Adrenal gland (tissue), 12 donors: ENCODE results near the gene ATP6V0D1. TPM values are rescaled to one million over a fixed set of nuclear protein-coding genes. Genes with fewer than 3 reads are reported as not detected.

Source experiments
- DNase-seq, 7 donors: peaks; one replicate each; pipeline ENCODE4 v3.0.0-alpha.2; 2019 to 2020
- H3K27ac ChIP-seq, 5 donors: fragments of 200-600 bp; sonication (generic) in 4 of 5; 1 replicate in 3 of 5; 2 replicates in 2 of 5; pipeline versions ENCODE4 v1.5.1 to v1.8.0; 2016 to 2020; ENCODE audit warnings: mild to moderate bottlenecking in 1 of 5
- H3K27me3 ChIP-seq: fragments of 200-600 bp; 2 replicates; pipeline ENCODE4 v1.8.0; 2021
- H3K36me3 ChIP-seq, 2 donors: fragments of 200-600 bp; replicated peaks in 1 of 2; 1 replicate in 1 of 2; 2 replicates in 1 of 2; pipeline versions ENCODE4 v1.5.1 to v1.8.0; 2018 to 2022
- H3K4me1 ChIP-seq, 2 donors: fragments of 200-600 bp; replicated peaks in 1 of 2; 1 replicate in 1 of 2; 2 replicates in 1 of 2; pipeline versions ENCODE4 v1.5.1 to v1.8.0; 2018 to 2021
- H3K4me3 ChIP-seq, 4 donors: fragments of 200-600 bp; sonication (generic) in 3 of 4; one replicate each; pipeline ENCODE4 v1.5.1; 2016 to 2018
- H3K9me3 ChIP-seq, 3 donors: fragments of 200-600 bp; sonication (generic) in 1 of 3; replicated peaks in 1 of 3; 1 replicate in 2 of 3; 2 replicates in 1 of 3; pipeline versions ENCODE4 v1.5.1 to v1.8.0; 2016 to 2021
- POLR2A ChIP-seq, 2 donors: fragments of 450-650 bp; IDR thresholded peaks; one replicate each; pipeline ENCODE4 v1.6.1; 2017; ENCODE audit warnings: antibody characterized with exemption in 2 of 2, mild to moderate bottlenecking in 2 of 2, moderate library complexity in 1 of 2
- WGBS, 4 donors: extraction: QIAGEN DNeasy Blood & Tissue Kit in 2 of 4; methylation state at CpG; one replicate each; pipeline versions ENCODE4 v1.1.5 to v1.1.7; 2013 to 2017; 5-methylcytosine and 5-hydroxymethylcytosine counted together
- intact Hi-C, 2 donors: fragments of 100-400 bp; cut with DNase I; formaldehyde crosslinking; loops; one replicate each; pipeline versions ENCODE4 v1.14.1 to v1.15.0; 2022 to 2023
- polyA plus RNA-seq, 3 donors: library from polyadenylated mRNA; stranded (reverse); fragments of 200-250 nt in 2 of 3; fragments of 350-450 nt in 1 of 3; fragmentation: Illumina TruSeq in 1 of 3; extraction: RNeasy Lipid Tissue Mini Kit (QIAGEN cat#74804) in 1 of 3; gene quantifications; one replicate each; pipeline ENCODE4 v1.2.3, GENCODE V29; 2013 to 2014
- total RNA-seq, 9 donors: library from RNA; depleted of rRNA in 4 of 9; stranded (reverse); fragments of >200 nt in 4 of 9; fragments of 120-200 nt in 1 of 9; fragmentation: NEBNext Ultra II Directional in 1 of 9; extraction: Animal tissue kit (Norgen Biotek cat#: 25700) in 1 of 9; gene quantifications; one replicate each; pipeline versions ENCODE4 v1.1.0 to v1.2.4, GENCODE V29; 2013 to 2023
- TF ChIP-seq, protein P1 (sequence below), 6 experiments: fragments of 450-650 bp in 4 of 6; fragments of 200-600 bp in 2 of 6; sonication (generic) in 1 of 6; IDR thresholded peaks; 1 replicate in 5 of 6; 2 replicates in 1 of 6; pipeline versions ENCODE4 v1.5.1 to v1.8.0; 2016 to 2021; ENCODE audit warnings: antibody characterized with exemption in 6 of 6, mild to moderate bottlenecking in 2 of 6, moderate library complexity in 1 of 6
- donor health status: healthy with polysubstance abuse.
- donor health status: Bipolar disorder and iron deficiency.
- donor health status: DM: yes; HTN: yes; CAD: no.
- donor health status: DM: no; HTN: no; CAD: no.
- donor health status: DM: no; HTN: no; CAD: no.
- donor health status: DM: yes; HTN: yes; CAD: no.

ATP6V0D1 gene
- total and polyA plus RNA-seq, 12 donors: 24.1 to 244 (median 144) TPM

GRCh38 chr16:67407788-67408452 lies 73.0 kb downstream of the ATP6V0D1 start:
- Histone ChIP-seq H3K36me3 (no peaks in the 10 kb centered on the region), H3K9me3 (no peaks in the 10 kb centered on the region), H3K4me3 (no peak overlapping the region), H3K4me1 (no peaks in the 10 kb centered on the region), H3K27ac (no peak overlapping the region), H3K27me3 (no peaks in the 10 kb centered on the region)
- intact Hi-C loops: no loop called here
- TF ChIP-seq POLR2A (IDR thresholded peaks at IDR 0.05): no peak
- TF ChIP-seq, protein P1, sequence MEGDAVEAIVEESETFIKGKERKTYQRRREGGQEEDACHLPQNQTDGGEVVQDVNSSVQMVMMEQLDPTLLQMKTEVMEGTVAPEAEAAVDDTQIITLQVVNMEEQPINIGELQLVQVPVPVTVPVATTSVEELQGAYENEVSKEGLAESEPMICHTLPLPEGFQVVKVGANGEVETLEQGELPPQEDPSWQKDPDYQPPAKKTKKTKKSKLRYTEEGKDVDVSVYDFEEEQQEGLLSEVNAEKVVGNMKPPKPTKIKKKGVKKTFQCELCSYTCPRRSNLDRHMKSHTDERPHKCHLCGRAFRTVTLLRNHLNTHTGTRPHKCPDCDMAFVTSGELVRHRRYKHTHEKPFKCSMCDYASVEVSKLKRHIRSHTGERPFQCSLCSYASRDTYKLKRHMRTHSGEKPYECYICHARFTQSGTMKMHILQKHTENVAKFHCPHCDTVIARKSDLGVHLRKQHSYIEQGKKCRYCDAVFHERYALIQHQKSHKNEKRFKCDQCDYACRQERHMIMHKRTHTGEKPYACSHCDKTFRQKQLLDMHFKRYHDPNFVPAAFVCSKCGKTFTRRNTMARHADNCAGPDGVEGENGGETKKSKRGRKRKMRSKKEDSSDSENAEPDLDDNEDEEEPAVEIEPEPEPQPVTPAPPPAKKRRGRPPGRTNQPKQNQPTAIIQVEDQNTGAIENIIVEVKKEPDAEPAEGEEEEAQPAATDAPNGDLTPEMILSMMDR (IDR thresholded peaks at IDR 0.05): no peak
- DNase-seq: no peak
- WGBS, 4 donors: 81 to 86% (median 84%) methylated on average over 6 of the region's 6 CpGs

DNA sequence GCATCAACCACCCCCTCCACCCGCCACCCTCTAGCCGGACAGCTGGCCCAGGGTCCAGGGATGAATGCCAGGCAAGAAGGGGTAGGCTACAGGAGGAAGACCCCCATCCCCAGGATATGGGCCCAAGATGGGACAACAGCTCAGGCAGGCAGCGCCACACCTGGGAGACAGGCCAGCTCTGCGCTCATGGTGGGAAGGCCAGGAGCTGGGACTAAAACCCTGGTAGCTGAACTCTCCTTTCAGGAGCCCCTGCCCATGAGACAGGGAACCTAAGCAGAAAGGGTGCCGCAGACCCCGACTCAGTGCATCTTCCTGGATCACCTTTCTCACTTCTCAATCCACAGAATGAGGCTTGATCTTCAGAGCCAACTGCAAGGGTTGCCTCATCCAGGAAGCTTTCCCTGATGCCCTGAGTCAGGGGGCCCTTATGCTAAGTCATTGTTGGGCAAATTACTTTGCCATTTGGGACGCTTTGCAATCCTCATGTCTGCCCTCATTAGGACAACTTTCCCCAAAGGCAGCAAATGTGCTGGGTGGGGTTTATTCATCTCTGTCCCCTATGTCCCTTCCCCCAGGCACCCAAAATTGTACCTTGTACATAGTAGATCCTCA lies 73.7 kb downstream of the ATP6V0D1 start:
- H3K27ac ChIP-seq: peak overlapping the region in 1 of 5 donors; percentile 23
- 89 to 100% (median 95%) methylated on average over 4 to 7 of the region's 7 CpGs for WGBS, 4 donors
- intact Hi-C loops: no loop called here

GRCh38 chr16:67406111-67406971 lies 74.6 kb downstream of the ATP6V0D1 start:
- no peaks in the 10 kb centered on the region for H3K27me3 ChIP-seq
- 77 to 90% (median 84%) methylated on average over 10 to 18 of the region's 18 CpGs for WGBS, 4 donors
- DNase-seq: no peak
- TF ChIP-seq, protein P1 (IDR thresholded peaks at IDR 0.05): no peak
- no peak for TF ChIP-seq POLR2A (IDR thresholded peaks at IDR 0.05)
- H3K36me3 ChIP-seq: no peaks in the 10 kb centered on the region
- H3K4me1 ChIP-seq: no peaks in the 10 kb centered on the region
- intact Hi-C loops: no loop called here
- no peak overlapping the region for H3K4me3 ChIP-seq
- H3K9me3 ChIP-seq: no peaks in the 10 kb centered on the region
- H3K27ac ChIP-seq: peak overlapping the region in 1 of 5 donors; percentile 23

More for the DNA sequence above, 73.7 kb downstream of the ATP6V0D1 start:
- Histone ChIP-seq H3K4me3 (no peak overlapping the region), H3K27me3 (no peaks in the 10 kb centered on the region), H3K9me3 (no peaks in the 10 kb centered on the region), H3K36me3 (no peaks in the 10 kb centered on the region), H3K4me1 (no peaks in the 10 kb centered on the region)
- no peak for TF ChIP-seq POLR2A (IDR thresholded peaks at IDR 0.05)
- TF ChIP-seq, protein P1 (IDR thresholded peaks at IDR 0.05): no peak
- no peak for DNase-seq

DNA sequence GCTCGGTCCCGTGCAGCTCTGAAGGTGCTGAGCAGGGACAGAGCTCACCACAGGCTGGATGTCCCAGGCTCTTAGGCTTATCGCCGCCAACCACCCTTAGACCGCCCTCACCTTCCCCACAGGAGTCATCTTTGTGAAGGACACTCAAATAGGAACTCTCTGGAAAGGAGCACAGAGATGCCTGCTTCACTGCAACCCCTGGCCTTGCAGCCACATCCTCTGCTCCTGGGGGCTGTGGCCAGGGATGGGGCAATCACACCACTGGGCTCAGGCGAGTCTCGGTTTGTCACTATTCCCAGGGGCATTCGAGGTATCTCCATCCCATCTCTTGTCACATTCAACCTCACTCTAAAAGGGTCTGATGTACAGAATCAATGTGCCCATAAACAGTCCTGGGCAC lies 75.6 kb downstream of the ATP6V0D1 start:
- Histone ChIP-seq H3K36me3 (no peaks in the 10 kb centered on the region), H3K27me3 (no peaks in the 10 kb centered on the region), H3K27ac (no peak overlapping the region), H3K4me3 (no peak overlapping the region), H3K9me3 (no peaks in the 10 kb centered on the region), H3K4me1 (no peaks in the 10 kb centered on the region)
- no peak for DNase-seq
- TF ChIP-seq, protein P1 (IDR thresholded peaks at IDR 0.05): no peak
- no peak for TF ChIP-seq POLR2A (IDR thresholded peaks at IDR 0.05)
- WGBS, 4 donors: 86 to 100% (median 90%) methylated on average over 3 to 8 of the region's 8 CpGs
- intact Hi-C loops: no loop called here
